PFSK-1 (cell line): ENCODE results near the gene CDHR3.

Experiments used
- FOXP2 ChIP-seq: optimal IDR thresholded peaks from 2 replicates; pipeline ENCODE3; 2011; ENCODE audit warnings: borderline replicate concordance, control low read depth, inconsistent platforms; ENCODE audit not compliant: insufficient read depth; ENCODE audit errors: extremely low read length, extremely low read depth
- POLR2AphosphoS5 ChIP-seq: IDR thresholded peaks from 2 replicates; pipeline ENCODE4 v1.6.1; 2012; ENCODE audit warnings: low read depth, mild to moderate bottlenecking, control low read depth, low read length, moderate library complexity
- REST ChIP-seq, 2 experiments: IDR thresholded peaks; 2 replicates each; pipeline versions ENCODE4 v1.6.1 to v1.8.0; 2011 to 2012; ENCODE audit warnings: low read depth in 2 of 2, low read length in 2 of 2, control low read depth in 1 of 2, inconsistent platforms in 1 of 2, mild to moderate bottlenecking in 1 of 2, moderate library complexity in 1 of 2; ENCODE audit not compliant: insufficient read depth in 1 of 2
- TAF1 ChIP-seq: IDR thresholded peaks from 2 replicates; pipeline ENCODE4 v1.6.1; 2012; ENCODE audit warnings: low read length, control low read depth, borderline replicate concordance; ENCODE audit not compliant: insufficient read depth

- no peak for TF ChIP-seq POLR2AphosphoS5
- no peak for TF ChIP-seq REST (IDR thresholded peaks at IDR 0.05; ENCODE audit: insufficient read depth in 1 of 2, low read depth in 2 of 2, low read length in 2 of 2)
- no peak for TF ChIP-seq TAF1
- no peak for TF ChIP-seq FOXP2
Observed at GRCh38 chr7:105934572-105935185, 28.4 kb upstream of the CDHR3 start.
